H9 (cell line): ENCODE measurements around the gene CTSA. TPM values are rescaled to one million over a fixed set of nuclear protein-coding genes. Genes with fewer than 3 reads are reported as not detected.

ENCODE experiments used
- DNase-seq: peaks from one replicate; pipeline ENCODE4 v3.0.0-alpha.2; 2017
- H2AFZ ChIP-seq: one replicate; pipeline ENCODE4 v1.6.1; 2013; ENCODE audit warnings: mild to moderate bottlenecking, low read length, control low read depth, moderate library complexity
- H2AK5ac ChIP-seq: 2 replicates; pipeline ENCODE4 v1.6.1; 2013; ENCODE audit warnings: low read length, control low read depth, mixed read lengths; ENCODE audit not compliant: insufficient read length
- H2BK120ac ChIP-seq: one replicate; pipeline ENCODE4 v1.6.1; 2013; ENCODE audit warnings: low read depth, mild to moderate bottlenecking, low read length, control low read depth, inconsistent platforms; ENCODE audit not compliant: poor library complexity, severe bottlenecking
- H2BK12ac ChIP-seq: 2 replicates; pipeline ENCODE4 v1.6.1; 2013; ENCODE audit warnings: low read length, control low read depth, mixed read lengths, low read depth; ENCODE audit not compliant: insufficient read length
- H2BK15ac ChIP-seq: 2 replicates; pipeline ENCODE4 v1.6.1; 2013; ENCODE audit warnings: low read depth, low read length, control low read depth
- H2BK20ac ChIP-seq: one replicate; pipeline ENCODE4 v1.6.1; 2013; ENCODE audit warnings: low read depth, mild to moderate bottlenecking, low read length, control low read depth, inconsistent platforms; ENCODE audit not compliant: poor library complexity, severe bottlenecking
- H2BK5ac ChIP-seq: 2 replicates; pipeline ENCODE4 v1.6.1; 2013; ENCODE audit warnings: low read length, control low read depth, mixed read lengths; ENCODE audit not compliant: insufficient read length
- H3K14ac ChIP-seq: 2 replicates; pipeline ENCODE4 v1.6.1; 2013; ENCODE audit warnings: low read length, control low read depth; ENCODE audit not compliant: insufficient read depth
- H3K18ac ChIP-seq: 2 replicates; pipeline ENCODE4 v1.6.1; 2013; ENCODE audit warnings: low read depth, mild to moderate bottlenecking, mixed read lengths, low read length, control low read depth; ENCODE audit not compliant: insufficient read length
- H3K23ac ChIP-seq: 2 replicates; pipeline ENCODE4 v1.6.1; 2013; ENCODE audit warnings: low read length, control low read depth, mixed read lengths, low read depth; ENCODE audit not compliant: insufficient read length
- H3K23me2 ChIP-seq: 2 replicates; pipeline ENCODE4 v1.6.1; 2013; ENCODE audit warnings: low read depth, mild to moderate bottlenecking, mixed read lengths, low read length, control low read depth; ENCODE audit not compliant: insufficient read length, poor library complexity, severe bottlenecking
- H3K27ac ChIP-seq: 2 replicates; pipeline ENCODE4 v1.5.1; 2013; ENCODE audit warnings: low read length, control low read depth, mixed read lengths, low read depth; ENCODE audit not compliant: insufficient read length
- H3K27me3 ChIP-seq: 2 replicates; pipeline ENCODE4 v1.6.1; 2013; ENCODE audit warnings: low read length, control low read depth, inconsistent platforms; ENCODE audit not compliant: insufficient read depth
- H3K4ac ChIP-seq: 2 replicates; pipeline ENCODE4 v1.6.1; 2013; ENCODE audit warnings: low read depth, mild to moderate bottlenecking, control low read depth, inconsistent platforms, low read length, moderate library complexity
- H3K4me1 ChIP-seq: 2 replicates; pipeline ENCODE4 v1.6.1; 2013; ENCODE audit warnings: low read length, control low read depth, inconsistent platforms; ENCODE audit not compliant: insufficient read depth
- H3K4me2 ChIP-seq: 2 replicates; pipeline ENCODE4 v1.6.1; 2013; ENCODE audit warnings: low read length, control low read depth, mixed read lengths; ENCODE audit not compliant: insufficient read length, insufficient read depth
- H3K56ac ChIP-seq: 2 replicates; pipeline ENCODE4 v1.6.1; 2013; ENCODE audit warnings: low read depth, mild to moderate bottlenecking, mixed read lengths, low read length, control low read depth; ENCODE audit not compliant: insufficient read length
- H3K79me1 ChIP-seq: 2 replicates; pipeline ENCODE4 v1.6.1; 2013; ENCODE audit warnings: low read depth, mild to moderate bottlenecking, moderate library complexity, low read length, control low read depth, inconsistent platforms; ENCODE audit not compliant: insufficient read depth, poor library complexity, severe bottlenecking
- H3K79me2 ChIP-seq: 2 replicates; pipeline ENCODE4 v1.6.1; 2013; ENCODE audit warnings: low read length, control low read depth, inconsistent platforms; ENCODE audit not compliant: insufficient read depth
- H3K9ac ChIP-seq: 2 replicates; pipeline ENCODE4 v1.6.1; 2013; ENCODE audit warnings: low read length, control low read depth, mixed read lengths; ENCODE audit not compliant: insufficient read length; ENCODE audit errors: extremely low read depth
- H3K9me3 ChIP-seq: one replicate; pipeline ENCODE4 v1.6.1; 2013; ENCODE audit warnings: low read depth, low read length, inconsistent platforms; ENCODE audit not compliant: control insufficient read depth
- H3T11ph ChIP-seq: one replicate; pipeline ENCODE4 v1.6.1; 2013; ENCODE audit warnings: mild to moderate bottlenecking, low read length, control low read depth, inconsistent platforms
- H4K20me1 ChIP-seq: one replicate; pipeline ENCODE4 v1.6.1; 2013; ENCODE audit not compliant: control insufficient read depth, insufficient read length, insufficient read depth
- H4K5ac ChIP-seq: 2 replicates; pipeline ENCODE4 v1.6.1; 2013; ENCODE audit warnings: low read depth, mild to moderate bottlenecking, mixed read lengths, low read length, control low read depth; ENCODE audit not compliant: insufficient read length
- H4K8ac ChIP-seq: replicated peaks from 2 replicates; pipeline ENCODE4 v1.6.1; 2013; ENCODE audit warnings: low read length, control low read depth, mixed read lengths, low read depth; ENCODE audit not compliant: insufficient read length
- H4K91ac ChIP-seq: 2 replicates; pipeline ENCODE4 v1.6.1; 2013; ENCODE audit warnings: low read depth, mild to moderate bottlenecking, moderate library complexity, mixed read lengths, low read length, control low read depth; ENCODE audit not compliant: insufficient read length
- H3K27ac Mint-ChIP-seq, 3 experiments: 2 replicates in 2 of 3; 3 replicates in 1 of 3; pipeline ENCODE4 v1.8.0; 2020 to 2021; ENCODE audit warnings: mixed read lengths in 3 of 3, mild to moderate bottlenecking in 1 of 3, moderate library complexity in 1 of 3
- H3K27me3 Mint-ChIP-seq: 2 replicates; pipeline ENCODE4 v1.8.0; 2021; ENCODE audit warnings: low read depth, mild to moderate bottlenecking, moderate library complexity, mixed read lengths
- H3K36me3 Mint-ChIP-seq, 3 experiments: 2 replicates in 2 of 3; 3 replicates in 1 of 3; pipeline ENCODE4 v1.8.0; 2020 to 2021; ENCODE audit warnings: low read depth in 3 of 3, mixed read lengths in 3 of 3; ENCODE audit not compliant: insufficient read depth in 1 of 3
- H3K4me1 Mint-ChIP-seq, 2 experiments: 2 replicates each; pipeline ENCODE4 v1.8.0; 2020; ENCODE audit warnings: mixed read lengths in 2 of 2
- H3K4me3 Mint-ChIP-seq, 2 experiments: 2 replicates in 1 of 2; 3 replicates in 1 of 2; pipeline ENCODE4 v1.8.0; 2020 to 2021; ENCODE audit warnings: mild to moderate bottlenecking in 2 of 2, mixed read lengths in 2 of 2, moderate library complexity in 1 of 2
- H3K9me3 Mint-ChIP-seq, 2 experiments: 2 replicates in 1 of 2; 3 replicates in 1 of 2; pipeline ENCODE4 v1.8.0; 2020; ENCODE audit warnings: mild to moderate bottlenecking in 2 of 2, mixed read lengths in 2 of 2, moderate library complexity in 1 of 2
- CTCF ChIP-seq: fragments of 200-600 bp; sonication (generic); conservative IDR thresholded peaks from 3 replicates; pipeline ENCODE4 v1.8.0; 2021; ENCODE audit warnings: antibody characterized with exemption, mild to moderate bottlenecking
- WGBS: extraction: QIAGEN DNeasy Blood & Tissue Kit; methylation state at CpG from one replicate; pipeline ENCODE4 v1.1.7; 2013; ENCODE audit warnings: missing lambda C conversion rate, low lambda C conversion rate, mixed read lengths; ENCODE audit not compliant: insufficient read length; ENCODE audit errors: extremely low coverage; 5-methylcytosine and 5-hydroxymethylcytosine counted together
- total RNA-seq: library from RNA; stranded (reverse); gene quantifications from 2 replicates; pipeline ENCODE4 v1.2.1, GENCODE V29; 2021

Gene CTSA
- total RNA-seq, 1 experiment from 2014 or later, result 64.4 TPM

GRCh38 chr20:45909336-45909808, 18.2 kb downstream of the CTSA start:
- H3K4me3 Mint-ChIP-seq, result peak overlapping the region in 1 of 2 experiments; percentile 92; a peak in 1 of 5 replicates
- no peaks in the 10 kb centered on the region for H3K27me3 ChIP-seq
- H3K4ac ChIP-seq, result no peak overlapping the region
- no peak overlapping the region for H4K91ac ChIP-seq
- H3K27me3 Mint-ChIP-seq, result no peaks in the 10 kb centered on the region
- no peaks in the 10 kb centered on the region for H3K79me1 ChIP-seq
- H3K9me3 Mint-ChIP-seq, result no peaks in the 10 kb centered on the region
- H3K23ac ChIP-seq, result no peak overlapping the region
- H3T11ph ChIP-seq, result no peak overlapping the region
- H3K23me2 ChIP-seq, result peaks cover 16% of the 10 kb centered on the region
- no peaks in the 10 kb centered on the region for H3K9me3 ChIP-seq
- H2AK5ac ChIP-seq, result no peak overlapping the region
- H2BK5ac ChIP-seq, result no peak overlapping the region
- no peak overlapping the region for H4K8ac ChIP-seq
- H3K4me1 ChIP-seq, result no peaks in the 10 kb centered on the region
- H2AFZ ChIP-seq, result no peak overlapping the region
- TF ChIP-seq CTCF, result no peak
- H3K9ac ChIP-seq, result no peak overlapping the region
- peaks cover 40 to 44% (median 42%) of the 10 kb centered on the region in 3 experiments; a peak in 6 of 7 replicates for H3K36me3 Mint-ChIP-seq
- no peak for DNase-seq
- no peak overlapping the region for H2BK12ac ChIP-seq
- no peak overlapping the region for H4K5ac ChIP-seq
- H3K79me2 ChIP-seq, result no peaks in the 10 kb centered on the region
- H3K18ac ChIP-seq, result no peak overlapping the region
- H3K56ac ChIP-seq, result no peak overlapping the region
- H2BK120ac ChIP-seq, result no peak overlapping the region
- H2BK20ac ChIP-seq, result no peak overlapping the region
- H3K4me1 Mint-ChIP-seq, result peaks cover 13 to 22% of the 10 kb centered on the region in 2 experiments
- H3K27ac Mint-ChIP-seq, result no peak overlapping the region
- no peaks in the 10 kb centered on the region for H4K20me1 ChIP-seq
- no peak overlapping the region for H3K27ac ChIP-seq
- no peak overlapping the region for H2BK15ac ChIP-seq
- H3K14ac ChIP-seq, result no peak overlapping the region
- WGBS, result no CpG with 5 or more reads among the region's 12 CpGs
- H3K4me2 ChIP-seq, result no peak overlapping the region
